ENCODE data around the gene GSC2. TPM values are rescaled to one million over a fixed set of nuclear protein-coding genes. Genes with fewer than 3 reads are reported as not detected.

Gene GSC2
- total and polyA plus RNA-seq, 12 donors = not detected

DNA sequence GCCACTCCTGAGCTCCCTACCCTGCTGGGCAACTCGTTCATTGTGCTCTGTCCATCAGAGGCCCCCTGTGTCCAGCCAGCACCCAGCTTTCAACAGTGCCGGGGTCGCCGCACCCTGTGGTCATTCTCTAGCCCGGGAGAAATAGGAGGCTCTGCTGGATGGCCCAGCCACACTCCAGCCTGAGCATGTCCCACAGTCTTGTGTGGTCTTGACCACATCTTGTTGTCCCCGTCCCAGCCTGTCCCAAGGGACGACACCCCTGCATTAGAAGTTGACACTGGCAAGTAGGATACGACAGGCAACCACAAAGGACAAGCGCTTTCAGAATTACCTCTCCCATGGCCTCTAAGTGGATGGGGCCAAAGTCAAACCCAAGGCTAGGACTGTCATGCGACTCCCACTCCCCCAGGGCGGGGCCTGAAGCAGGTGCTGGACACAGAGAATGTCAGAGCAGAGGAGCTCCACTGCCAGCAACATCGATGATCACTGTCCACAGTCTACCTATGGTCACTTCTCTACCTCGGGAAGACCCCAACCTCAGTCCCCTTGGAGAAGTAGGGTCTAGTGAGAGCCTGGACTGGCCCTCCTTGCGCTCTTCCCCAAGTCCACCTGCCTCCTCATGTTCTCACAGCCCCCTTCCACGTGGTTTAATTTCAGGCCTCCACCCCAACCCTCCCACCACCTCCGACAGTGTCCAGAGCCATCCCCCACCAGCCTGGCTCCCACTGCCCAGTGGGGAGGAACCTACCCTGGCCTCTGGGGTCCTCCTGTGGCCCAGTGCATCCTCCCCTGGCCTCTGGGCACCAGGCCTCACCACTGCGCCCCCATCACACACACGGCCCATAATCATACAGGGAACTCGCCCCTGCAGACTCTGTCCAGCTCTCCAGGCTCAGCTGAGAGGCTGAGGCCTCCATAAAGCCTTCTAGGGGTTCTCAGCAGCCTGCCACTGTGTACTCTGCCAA, 23.5 kb downstream of the GSC2 start:
- intact Hi-C loops (cut with DNase I) = no loop called here
- no peak for DNase-seq
- H3K36me3 ChIP-seq (replicated peaks in 1 of 2) = no peaks in the 10 kb centered on the region
- peaks cover 0 to 5% of the 10 kb centered on the region in 2 donors for H3K4me1 ChIP-seq (replicated peaks in 1 of 2)
- H3K9me3 ChIP-seq (replicated peaks in 1 of 3) = no peaks in the 10 kb centered on the region
- no peak overlapping the region for H3K4me3 ChIP-seq
- H3K27me3 ChIP-seq = no peaks in the 10 kb centered on the region
- H3K27ac ChIP-seq = no peak overlapping the region
- WGBS, 4 donors = 84 to 91% (median 87%) methylated on average over 12 to 19 of the region's 19 CpGs
- TF ChIP-seq, protein P1, sequence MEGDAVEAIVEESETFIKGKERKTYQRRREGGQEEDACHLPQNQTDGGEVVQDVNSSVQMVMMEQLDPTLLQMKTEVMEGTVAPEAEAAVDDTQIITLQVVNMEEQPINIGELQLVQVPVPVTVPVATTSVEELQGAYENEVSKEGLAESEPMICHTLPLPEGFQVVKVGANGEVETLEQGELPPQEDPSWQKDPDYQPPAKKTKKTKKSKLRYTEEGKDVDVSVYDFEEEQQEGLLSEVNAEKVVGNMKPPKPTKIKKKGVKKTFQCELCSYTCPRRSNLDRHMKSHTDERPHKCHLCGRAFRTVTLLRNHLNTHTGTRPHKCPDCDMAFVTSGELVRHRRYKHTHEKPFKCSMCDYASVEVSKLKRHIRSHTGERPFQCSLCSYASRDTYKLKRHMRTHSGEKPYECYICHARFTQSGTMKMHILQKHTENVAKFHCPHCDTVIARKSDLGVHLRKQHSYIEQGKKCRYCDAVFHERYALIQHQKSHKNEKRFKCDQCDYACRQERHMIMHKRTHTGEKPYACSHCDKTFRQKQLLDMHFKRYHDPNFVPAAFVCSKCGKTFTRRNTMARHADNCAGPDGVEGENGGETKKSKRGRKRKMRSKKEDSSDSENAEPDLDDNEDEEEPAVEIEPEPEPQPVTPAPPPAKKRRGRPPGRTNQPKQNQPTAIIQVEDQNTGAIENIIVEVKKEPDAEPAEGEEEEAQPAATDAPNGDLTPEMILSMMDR (IDR thresholded peaks at IDR 0.05) = no peak
- no peak for TF ChIP-seq POLR2A (IDR thresholded peaks at IDR 0.05)

DNA sequence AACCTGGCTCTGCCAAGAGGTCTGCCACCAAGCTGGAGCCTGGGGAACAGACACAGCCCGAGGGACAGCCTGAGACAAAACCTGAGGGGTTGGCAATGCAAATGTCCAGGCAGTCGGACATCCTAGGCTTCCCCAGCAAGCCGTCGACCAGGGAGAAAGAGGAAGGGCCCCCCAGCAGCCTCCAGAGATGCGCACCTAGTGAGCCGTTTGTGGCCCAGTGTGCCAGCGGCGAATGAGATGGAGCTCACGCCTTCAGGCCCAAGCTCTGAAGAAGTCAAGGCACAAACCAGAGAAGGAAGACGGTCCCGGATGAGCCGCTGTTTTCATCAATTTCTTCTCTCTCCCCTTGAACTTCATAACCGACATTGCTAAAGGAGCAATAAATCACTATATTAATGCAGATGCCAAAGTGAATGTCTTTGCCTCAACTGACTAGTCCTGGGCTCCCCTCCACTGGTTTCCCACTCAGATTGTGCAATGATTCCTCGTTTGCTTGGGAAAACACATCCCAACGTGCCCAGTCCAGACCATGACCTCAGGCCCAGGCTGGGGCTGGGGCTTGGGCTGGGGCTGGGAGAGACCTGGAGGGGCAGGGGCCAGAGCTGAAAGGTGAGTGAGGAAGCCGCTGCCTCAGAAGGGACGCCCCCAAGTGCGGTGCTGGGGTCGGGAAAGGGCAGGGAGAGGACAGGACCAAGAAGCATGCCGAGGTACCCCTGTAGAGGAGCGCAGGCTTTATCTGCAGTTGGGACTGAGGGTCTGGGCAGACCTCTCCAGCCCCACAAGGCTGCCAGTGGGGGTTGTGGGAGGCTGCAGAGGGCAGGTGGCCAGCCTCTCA, 24.4 kb downstream of the GSC2 start:
- H3K36me3 ChIP-seq (replicated peaks in 1 of 2) = no peaks in the 10 kb centered on the region
- DNase-seq = no peak
- no peak overlapping the region for H3K4me3 ChIP-seq
- intact Hi-C loops (cut with DNase I) = no loop called here
- no peak for TF ChIP-seq POLR2A (IDR thresholded peaks at IDR 0.05)
- TF ChIP-seq, protein P1 (IDR thresholded peaks at IDR 0.05) = no peak
- H3K9me3 ChIP-seq (replicated peaks in 1 of 3) = no peaks in the 10 kb centered on the region
- no peak overlapping the region for H3K27ac ChIP-seq
- WGBS, 4 donors = 79 to 86% (median 82%) methylated on average over 20 to 21 of the region's 21 CpGs
- no peaks in the 10 kb centered on the region for H3K27me3 ChIP-seq
- peaks cover 8 to 14% of the 10 kb centered on the region in 2 donors for H3K4me1 ChIP-seq (replicated peaks in 1 of 2)

DNA sequence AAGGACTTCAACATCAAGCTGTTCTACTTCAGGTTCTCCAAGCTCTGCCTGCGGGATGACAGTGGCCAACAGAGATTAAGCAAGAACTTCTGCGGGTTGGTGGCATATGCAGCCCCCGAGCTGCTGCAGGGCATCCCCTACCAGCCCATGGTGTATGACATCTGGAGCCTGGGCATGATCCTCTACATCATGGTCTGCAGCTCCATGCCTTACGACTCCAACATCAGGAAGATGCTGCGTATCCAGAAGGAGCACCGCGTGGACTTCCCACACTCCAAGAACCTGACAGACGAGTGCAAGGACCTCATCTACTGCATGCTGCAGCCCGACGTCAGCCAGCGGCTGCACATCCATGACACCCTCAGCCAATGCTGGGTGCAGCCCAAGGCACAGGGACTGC, 25.1 kb downstream of the GSC2 start:
- 89 to 95% (median 92%) methylated on average over 3 to 11 of the region's 11 CpGs for WGBS, 4 donors
- intact Hi-C loops (cut with DNase I) = no loop called here
- DNase-seq = no peak
- Histone ChIP-seq H3K4me3 (no peak overlapping the region), H3K27me3 (no peaks in the 10 kb centered on the region), H3K4me1 (replicated peaks in 1 of 2) (peaks cover 9 to 21% of the 10 kb centered on the region in 2 donors), H3K36me3 (replicated peaks in 1 of 2) (no peaks in the 10 kb centered on the region), H3K9me3 (replicated peaks in 1 of 3) (no peaks in the 10 kb centered on the region), H3K27ac (no peak overlapping the region)
- TF ChIP-seq POLR2A (IDR thresholded peaks at IDR 0.05) = no peak
- TF ChIP-seq, protein P1 (IDR thresholded peaks at IDR 0.05) = no peak

DNA sequence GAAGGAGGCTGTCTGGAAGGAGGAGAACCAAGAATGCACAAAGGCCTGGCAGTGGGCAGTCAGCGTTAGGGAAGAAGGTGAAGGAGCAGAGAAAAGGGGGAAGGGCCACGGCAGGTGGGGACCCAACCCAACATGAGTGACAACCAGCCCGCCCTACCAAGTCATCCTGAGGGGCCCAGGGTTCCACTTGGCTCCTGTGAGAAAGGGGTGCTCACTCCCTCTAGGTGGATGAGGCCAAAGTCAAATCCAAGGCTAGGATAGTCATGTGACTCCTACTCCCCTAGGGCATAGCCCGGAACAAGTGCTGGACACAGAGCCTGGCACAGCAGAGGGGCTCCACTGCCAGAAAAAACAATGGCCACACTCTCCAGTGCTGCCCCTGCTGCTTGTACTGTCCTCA, 25.7 kb downstream of the GSC2 start:
- Histone ChIP-seq H3K27me3 (no peaks in the 10 kb centered on the region), H3K27ac (no peak overlapping the region), H3K4me3 (no peak overlapping the region), H3K9me3 (replicated peaks in 1 of 3) (no peaks in the 10 kb centered on the region), H3K36me3 (replicated peaks in 1 of 2) (no peaks in the 10 kb centered on the region), H3K4me1 (replicated peaks in 1 of 2) (peaks cover 9 to 27% of the 10 kb centered on the region in 2 donors)
- intact Hi-C loops (cut with DNase I) = no loop called here
- TF ChIP-seq, protein P1 (IDR thresholded peaks at IDR 0.05) = no peak
- TF ChIP-seq POLR2A (IDR thresholded peaks at IDR 0.05) = no peak
- DNase-seq = no peak
- WGBS, 4 donors = 68 to 90% (median 79%) methylated on average over 3 to 4 of the region's 4 CpGs

All from adrenal gland (tissue), 12 donors.